Measurements from ENCODE around the gene TRIP12. TPM values are rescaled to one million over a fixed set of nuclear protein-coding genes. Genes with fewer than 3 reads are reported as not detected.

Gene TRIP12
- polyA plus RNA-seq, 2 of the 4 experiments (the other 2 are of a cell fraction): 103 to 151 TPM

DNA sequence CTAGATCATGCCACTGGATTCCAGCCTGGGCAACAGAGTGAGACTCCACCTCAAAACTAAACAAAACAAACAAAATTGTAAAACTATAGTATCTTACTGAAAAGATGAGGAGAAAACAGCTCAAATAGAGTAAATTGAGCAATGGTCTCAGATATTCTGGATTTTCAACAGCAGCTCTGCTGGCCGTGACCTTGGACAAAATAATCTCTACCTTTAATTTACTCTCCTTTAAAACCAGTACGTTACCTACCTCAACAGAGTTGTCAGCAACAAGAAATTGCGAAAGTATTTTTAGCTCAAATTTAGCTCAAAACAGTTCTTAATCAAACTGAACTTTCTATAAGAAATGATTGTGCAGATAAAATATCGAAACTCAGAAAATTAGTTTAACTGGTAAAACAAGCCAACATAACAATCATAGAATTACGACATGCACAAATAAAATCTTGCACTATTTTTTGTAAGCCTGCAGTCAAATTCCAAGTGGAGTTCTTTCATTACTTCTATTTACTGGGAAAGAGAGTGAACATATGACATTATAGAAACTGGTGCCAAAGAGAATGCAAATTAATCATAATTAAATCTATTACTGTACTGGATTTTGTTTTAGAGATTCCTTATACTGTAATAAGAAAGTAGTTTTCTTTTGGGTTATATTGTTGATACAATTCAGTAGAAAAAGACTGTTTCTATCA lies 40.8 kb downstream of the TRIP12 start:
- POLR2A ChIA-PET: interaction anchor here (0.6 kb wide), 1 partner anchor 1165 kb away, joined by 5 read pairs; no protein-coding TSS in a partner anchor

GRCh38 chr2:229879191-229879950 lies 42.4 kb downstream of the TRIP12 start:
- no peak for ATAC-seq
- no peak overlapping the region for H3K4me2 ChIP-seq
- CTCF ChIA-PET: interaction anchor here (1.7 kb wide), 1 partner anchor 13 kb away, joined by 4 read pairs; no protein-coding TSS in a partner anchor

More for the DNA sequence above, 40.8 kb downstream of the TRIP12 start:
- CTCF ChIA-PET: no interaction called here
- no peak overlapping the region for H3K4me3 ChIP-seq
- no peaks in the 10 kb centered on the region for H3K4me1 ChIP-seq
- H3K4me2 ChIP-seq: no peak overlapping the region
- DNase-seq (ENCODE audit: low read depth in 1 of 2, low spot score in 1 of 2) (no peak), FAIRE-seq (no peak), ATAC-seq (no peak)
- 92% methylated on average over 5 of the region's 5 CpGs for WGBS (ENCODE audit: missing lambda C conversion rate)
- H3K9me3 ChIP-seq: no peaks in the 10 kb centered on the region
- H3K27ac ChIP-seq: no peak overlapping the region
- TF ChIP-seq CBX8 (IDR thresholded peaks at IDR 0.05) (no peak), PBX3 (IDR thresholded peaks at IDR 0.05) (no peak), ZNF302 (CRISPR knock-in tag; IDR thresholded peaks at IDR 0.05) (no peak), ELK1 (IDR thresholded peaks at IDR 0.05; ENCODE audit: low read depth, low read length) (no peak), HEYL (CRISPR knock-in tag; IDR thresholded peaks at IDR 0.05) (no peak), SMC3 (IDR thresholded peaks at IDR 0.05) (no peak), ZFP36 (IDR thresholded peaks at IDR 0.05; ENCODE audit: borderline replicate concordance, partially characterized antibody) (no peak), HOXB13 (CRISPR knock-in tag; IDR thresholded peaks at IDR 0.05; ENCODE audit: low read depth) (no peak), RCOR1 (IDR thresholded peaks at IDR 0.05; ENCODE audit: low read depth, low read length) (no peak), ESRRA (IDR thresholded peaks at IDR 0.05; ENCODE audit: borderline replicate concordance, low read length) (no peak), FOSB (CRISPR knock-in tag; IDR thresholded peaks at IDR 0.05) (no peak), GATA3 (IDR thresholded peaks at IDR 0.05; ENCODE audit: borderline replicate concordance) (no peak), MYC (IDR thresholded peaks at IDR 0.05; ENCODE audit: borderline replicate concordance, low read length) (no peak), JUN (IDR thresholded peaks at IDR 0.05) (no peak), CHD2 (IDR thresholded peaks at IDR 0.05; ENCODE audit: low read length, partially characterized antibody) (no peak), HOXA7 (CRISPR knock-in tag; IDR thresholded peaks at IDR 0.05) (no peak), CHD4 (IDR thresholded peaks at IDR 0.05; ENCODE audit: borderline replicate concordance) (no peak)

DNA sequence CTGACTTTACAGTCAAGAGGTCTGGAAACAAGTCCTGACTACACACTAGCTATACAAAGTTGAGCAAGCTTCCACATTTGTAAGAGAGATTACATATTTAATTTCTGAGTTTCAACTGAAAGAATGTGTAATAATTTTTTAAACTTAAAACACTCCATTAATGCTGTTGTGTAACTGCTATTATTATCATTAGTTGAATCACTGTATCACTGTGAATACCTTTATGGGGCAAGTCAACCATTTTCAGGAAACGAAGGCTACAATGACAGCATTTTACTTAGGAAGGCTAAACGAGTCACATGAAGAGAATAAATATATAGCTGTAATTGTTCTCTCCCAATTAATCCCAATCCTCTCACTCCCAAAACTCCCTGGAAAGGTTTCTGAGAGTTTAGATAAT lies 46.3 kb downstream of the TRIP12 start:
- Histone ChIP-seq H3K27ac (no peak overlapping the region), H3K4me3 (no peak overlapping the region), H3K4me1 (peaks cover 19% of the 10 kb centered on the region), H3K4me2 (no peak overlapping the region), H3K9me3 (no peaks in the 10 kb centered on the region)
- TF ChIP-seq MYC (IDR thresholded peaks at IDR 0.05; ENCODE audit: borderline replicate concordance, low read length): no peak
- DNase-seq (ENCODE audit: low read depth in 1 of 2, low spot score in 1 of 2): no peak
- no peak for FAIRE-seq
- 85% methylated on average over 2 of the region's 2 CpGs for WGBS (ENCODE audit: missing lambda C conversion rate)
- ChIA-PET POLR2A (interaction anchor here (0.5 kb wide), 1 partner anchor 122 kb away, joined by 3 read pairs; no protein-coding TSS in a partner anchor), CTCF (interaction anchor here (1.0 kb wide), 1 partner anchor 19 kb away, joined by 4 read pairs; no protein-coding TSS in a partner anchor)
- ATAC-seq: no peak

More at GRCh38 chr2:229879191-229879950, 42.4 kb downstream of the TRIP12 start:
- FAIRE-seq (no peak), DNase-seq (ENCODE audit: low read depth in 1 of 2, low spot score in 1 of 2) (no peak)
- H3K27ac ChIP-seq: no peak overlapping the region
- no peaks in the 10 kb centered on the region for H3K9me3 ChIP-seq
- no peak for TF ChIP-seq JUNB (IDR thresholded peaks at IDR 0.05)
- H3K4me1 ChIP-seq: peaks cover 1% of the 10 kb centered on the region; the same call in 2 of the 3 replicates
- POLR2A ChIA-PET: no interaction called here
- WGBS (ENCODE audit: missing lambda C conversion rate): 96% methylated on average over 6 of the region's 6 CpGs
- H3K4me3 ChIP-seq: no peak overlapping the region
